Stimulated activated CD4-positive, alpha-beta T cell treated with anti-CD3 and anti-CD28 coated beads, Interleukin-1b, Interleukin-23, amount 100 ng/mL, for 1 hour (primary cell): ENCODE measurements around the gene AOC2.

Experiments
- DNase-seq, 2 donors: peaks; one replicate each; pipeline ENCODE4 v3.0.0-alpha.2; 2020; ENCODE audit warnings: low read depth in 2 of 2

The AOC2 gene, protein sequence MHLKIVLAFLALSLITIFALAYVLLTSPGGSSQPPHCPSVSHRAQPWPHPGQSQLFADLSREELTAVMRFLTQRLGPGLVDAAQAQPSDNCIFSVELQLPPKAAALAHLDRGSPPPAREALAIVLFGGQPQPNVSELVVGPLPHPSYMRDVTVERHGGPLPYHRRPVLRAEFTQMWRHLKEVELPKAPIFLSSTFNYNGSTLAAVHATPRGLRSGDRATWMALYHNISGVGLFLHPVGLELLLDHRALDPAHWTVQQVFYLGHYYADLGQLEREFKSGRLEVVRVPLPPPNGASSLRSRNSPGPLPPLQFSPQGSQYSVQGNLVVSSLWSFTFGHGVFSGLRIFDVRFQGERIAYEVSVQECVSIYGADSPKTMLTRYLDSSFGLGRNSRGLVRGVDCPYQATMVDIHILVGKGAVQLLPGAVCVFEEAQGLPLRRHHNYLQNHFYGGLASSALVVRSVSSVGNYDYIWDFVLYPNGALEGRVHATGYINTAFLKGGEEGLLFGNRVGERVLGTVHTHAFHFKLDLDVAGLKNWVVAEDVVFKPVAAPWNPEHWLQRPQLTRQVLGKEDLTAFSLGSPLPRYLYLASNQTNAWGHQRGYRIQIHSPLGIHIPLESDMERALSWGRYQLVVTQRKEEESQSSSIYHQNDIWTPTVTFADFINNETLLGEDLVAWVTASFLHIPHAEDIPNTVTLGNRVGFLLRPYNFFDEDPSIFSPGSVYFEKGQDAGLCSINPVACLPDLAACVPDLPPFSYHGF

DNA sequence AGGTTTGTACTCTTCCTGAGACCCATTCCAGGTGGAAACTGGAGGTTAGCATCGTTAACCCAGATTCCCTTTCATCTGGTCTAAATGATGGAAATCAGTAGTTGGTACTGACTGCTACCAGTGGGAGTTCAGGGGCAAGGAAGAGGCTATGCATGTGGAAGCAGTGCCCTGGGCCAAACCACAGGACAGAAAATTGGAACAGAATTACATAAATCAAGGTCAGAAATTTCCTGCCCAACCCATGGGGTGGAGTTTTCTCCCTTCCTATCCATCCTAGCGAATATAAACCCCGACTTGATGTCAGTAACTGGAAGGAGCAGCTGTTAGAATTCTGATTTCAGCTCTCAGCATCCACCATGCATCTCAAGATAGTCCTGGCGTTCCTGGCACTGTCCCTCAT lies at the start of gene AOC2:
Gene AOC2, plus strand, starts transcription at position 310 of the 400 bp plus-strand sequence. Its CDS starts 47 bp downstream, at position 357.
- no peak for DNase-seq

- no peak for DNase-seq
Observed at GRCh38 chr17:42795061-42795460, 49.3 kb upstream of the AOC2 start.

GRCh38 chr17:42795465-42795864 lies 48.9 kb upstream of the AOC2 start:
- no peak for DNase-seq

DNA sequence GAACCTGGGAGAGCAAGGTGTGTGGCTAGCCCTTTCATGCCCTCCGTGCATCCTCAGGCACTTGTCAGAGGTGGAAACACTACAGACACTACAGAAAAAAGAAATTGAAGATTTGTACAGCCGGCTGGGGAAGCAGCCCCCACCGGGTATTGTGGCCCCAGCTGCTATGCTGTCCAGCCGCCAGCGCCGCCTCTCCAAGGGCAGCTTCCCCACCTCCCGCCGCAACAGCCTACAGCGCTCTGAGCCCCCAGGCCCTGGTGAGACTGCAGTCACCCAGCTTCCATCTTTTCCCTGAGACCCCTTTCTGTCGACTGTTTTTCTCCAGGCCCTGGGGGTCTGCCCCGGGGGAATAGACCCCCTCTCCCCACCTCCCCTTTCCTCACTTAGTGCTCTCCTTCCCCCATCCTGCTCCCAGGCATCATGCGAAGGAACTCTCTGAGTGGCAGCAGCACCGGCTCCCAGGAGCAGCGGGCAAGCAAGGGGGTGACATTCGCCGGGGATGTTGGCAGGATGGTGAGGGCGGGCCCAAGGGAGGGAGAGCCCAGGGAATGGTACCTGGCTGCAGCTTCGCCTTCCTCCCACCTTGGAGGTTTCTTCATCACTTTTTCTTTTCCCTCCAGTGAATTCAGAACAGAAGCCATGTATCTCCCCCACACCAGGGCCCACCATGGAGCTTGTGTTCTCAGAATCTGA lies 48.2 kb upstream of the AOC2 start:
- DNase-seq = no peak

DNA sequence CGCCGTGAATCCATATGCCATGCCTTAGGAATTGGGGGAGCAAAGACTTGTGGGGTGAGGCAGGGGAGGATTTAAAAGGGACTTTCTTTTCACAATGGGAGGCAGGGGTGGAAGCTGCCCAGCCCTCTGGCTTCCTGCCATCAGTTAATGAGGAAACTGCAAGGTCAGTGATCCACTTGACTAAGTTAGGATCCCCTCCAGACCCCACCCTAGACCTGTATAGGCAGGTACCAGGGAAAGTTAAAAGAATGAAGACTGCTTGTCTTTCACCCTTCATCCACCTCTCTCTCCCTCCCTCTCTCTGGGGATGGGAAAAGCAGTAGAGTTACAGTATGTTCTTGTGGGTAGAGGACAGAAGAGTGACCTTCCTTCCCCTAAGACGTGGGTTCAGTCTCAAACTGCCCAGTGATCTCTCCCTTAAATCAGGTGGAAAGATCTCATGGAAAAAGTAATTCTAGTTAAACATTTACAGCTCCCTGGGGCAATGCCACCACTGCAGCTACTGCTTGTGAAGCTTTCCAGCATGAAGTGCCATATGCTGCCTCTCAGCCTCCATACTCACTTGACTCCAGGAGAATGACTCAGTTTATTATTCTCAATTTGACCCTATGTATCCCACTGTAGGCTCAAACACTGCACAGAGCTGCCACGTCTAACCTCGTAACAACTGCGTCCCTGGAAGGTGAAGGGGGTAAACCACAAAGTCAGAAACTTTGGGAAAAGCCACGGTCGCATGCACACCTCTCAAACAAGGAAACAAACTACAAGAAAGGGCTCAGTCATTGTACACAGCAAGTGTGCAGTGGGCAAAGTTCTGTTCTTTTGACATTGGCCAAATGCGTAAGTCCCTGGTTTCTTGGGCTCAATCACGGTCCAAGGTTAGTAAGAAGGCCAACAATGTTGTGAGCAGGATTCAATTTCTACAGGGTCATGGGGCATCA lies 47.0 kb upstream of the AOC2 start:
- no peak for DNase-seq

DNA sequence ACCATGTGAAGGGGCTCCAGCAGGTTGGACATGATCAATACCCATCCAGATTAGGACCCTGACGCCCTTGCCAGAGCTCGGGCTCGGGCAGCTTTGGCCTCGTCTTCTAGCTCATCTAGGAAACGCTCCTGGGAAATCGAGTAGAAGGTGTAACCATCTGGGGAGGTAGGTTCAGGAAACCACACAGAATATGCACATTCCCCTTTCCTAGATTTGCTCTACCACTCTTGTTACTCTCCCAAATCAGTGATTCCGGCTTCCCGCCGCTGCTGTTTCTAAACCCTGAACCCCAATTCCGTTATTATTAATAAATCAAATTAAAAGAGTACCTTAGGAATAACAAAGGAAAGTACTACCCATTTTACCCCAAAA lies 46.4 kb upstream of the AOC2 start:
- DNase-seq = no peak

DNA sequence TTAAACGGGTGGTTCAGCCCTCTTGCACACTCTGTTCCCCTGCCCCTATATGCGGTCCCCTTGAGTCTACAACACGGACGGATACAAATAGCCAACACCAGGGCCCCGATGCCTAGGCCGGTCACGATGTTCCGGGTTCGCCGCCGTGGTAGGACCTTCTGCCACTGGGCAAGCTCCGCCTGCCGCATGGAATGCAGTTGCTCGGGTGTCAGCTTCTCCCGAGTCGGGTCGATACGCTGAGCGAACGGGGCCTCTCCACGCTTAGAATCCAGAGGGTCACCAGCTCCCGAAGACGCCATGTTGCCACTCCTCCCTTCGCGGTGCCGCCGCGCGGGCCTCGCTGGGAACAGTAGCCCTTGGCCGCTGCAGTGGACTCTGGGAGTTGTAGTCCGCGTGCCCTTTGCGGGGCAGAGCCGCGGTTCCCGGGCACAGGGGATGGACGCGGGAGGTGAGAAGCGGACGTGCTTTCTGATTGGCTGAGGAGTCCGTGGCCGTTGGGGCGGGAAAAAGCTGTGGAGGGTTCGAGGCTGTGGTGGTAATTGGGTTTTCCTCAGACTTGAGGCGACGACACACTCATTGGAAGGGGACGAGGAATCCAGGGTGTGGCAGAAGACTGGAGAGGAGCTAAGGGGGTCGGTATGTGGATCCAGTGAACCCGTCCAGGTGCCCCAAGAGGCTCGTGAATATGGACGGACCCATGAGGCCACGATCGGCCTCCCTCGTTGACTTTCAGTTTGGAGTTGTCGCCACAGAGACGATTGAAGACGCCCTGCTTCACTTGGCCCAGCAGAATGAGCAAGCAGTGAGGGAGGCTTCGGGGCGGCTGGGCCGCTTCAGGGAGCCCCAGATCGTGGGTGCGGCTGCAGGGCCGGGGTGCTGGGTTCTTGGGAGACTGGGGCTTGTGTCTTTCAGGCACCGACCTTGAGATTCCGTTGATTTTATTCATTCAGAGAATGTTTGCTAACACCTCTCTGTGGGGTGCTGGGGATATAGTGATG lies 45.7 kb upstream of the AOC2 start, which contains the start of the genes CNTD1 and COA3:
Gene CNTD1, plus strand, starts transcription at position 479 of the 998 bp plus-strand sequence. Its CDS starts 207 bp downstream, at position 686.
Gene COA3, minus strand, starts transcription at position 322 of the 998 bp plus-strand sequence. Its CDS starts 23 bp downstream, at position 299.
- DNase-seq = peak; percentile 37 to 60

DNA sequence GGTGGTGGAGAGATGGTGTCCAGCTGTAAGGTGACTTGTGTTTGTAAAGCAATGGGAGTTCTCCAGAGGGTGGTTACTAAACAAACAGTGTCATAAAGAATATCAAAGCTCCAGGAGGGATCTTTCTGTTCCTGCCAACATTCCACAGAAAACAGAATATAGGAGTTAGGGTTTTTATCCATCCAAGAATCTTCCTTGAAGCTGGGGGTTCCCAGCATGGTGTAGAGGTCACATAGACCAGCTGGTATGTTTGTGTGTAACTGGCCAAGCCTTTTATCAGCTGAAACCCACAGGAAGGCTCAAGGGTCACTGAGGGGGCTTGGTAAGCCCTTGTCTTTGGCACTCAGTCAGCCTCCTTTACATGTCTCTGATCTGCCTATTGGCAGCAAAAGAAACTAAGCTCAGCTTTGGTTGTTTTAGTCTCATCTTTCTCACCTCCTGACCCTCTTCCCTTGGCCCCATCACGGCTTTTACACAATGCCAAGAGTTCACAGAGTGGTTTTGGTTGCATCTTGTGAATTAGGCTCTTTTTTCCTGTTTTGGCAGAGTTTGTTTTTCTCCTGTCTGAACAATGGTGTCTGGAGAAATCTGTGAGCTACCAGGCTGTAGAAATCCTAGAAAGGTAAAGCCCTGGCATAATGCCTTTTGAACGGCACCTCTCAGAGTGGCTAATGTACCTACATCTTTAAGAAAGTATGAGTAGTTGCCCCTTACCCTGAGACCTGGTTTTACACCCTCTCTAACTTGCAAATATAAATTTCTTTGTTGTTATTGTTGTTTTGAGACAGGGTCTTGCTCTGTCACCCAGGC lies 41.1 kb upstream of the AOC2 start:
- no peak for DNase-seq

DNA sequence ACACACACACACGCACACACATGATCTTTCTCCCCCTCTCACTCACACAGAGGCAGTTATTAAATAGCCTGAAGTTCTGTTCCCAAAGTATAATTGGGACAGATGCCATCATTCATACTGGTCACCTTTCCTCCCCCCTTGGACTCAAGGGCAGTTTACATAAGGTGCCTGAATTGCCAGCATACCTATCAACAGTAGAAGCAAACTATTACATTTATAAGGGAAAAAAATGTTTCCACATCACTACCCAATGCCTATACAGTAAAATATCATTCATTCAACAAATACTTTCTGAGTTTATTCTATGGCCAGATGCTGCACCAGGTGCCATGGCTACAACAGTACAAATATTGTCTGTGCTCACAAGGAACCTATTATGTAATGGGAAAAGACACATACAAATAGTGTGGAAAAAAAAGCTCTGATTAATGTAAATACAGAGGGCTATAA lies 39.4 kb upstream of the AOC2 start:
- no peak for DNase-seq

- DNase-seq = no peak
Observed at GRCh38 chr17:42806249-42806648, 38.1 kb upstream of the AOC2 start.

DNA sequence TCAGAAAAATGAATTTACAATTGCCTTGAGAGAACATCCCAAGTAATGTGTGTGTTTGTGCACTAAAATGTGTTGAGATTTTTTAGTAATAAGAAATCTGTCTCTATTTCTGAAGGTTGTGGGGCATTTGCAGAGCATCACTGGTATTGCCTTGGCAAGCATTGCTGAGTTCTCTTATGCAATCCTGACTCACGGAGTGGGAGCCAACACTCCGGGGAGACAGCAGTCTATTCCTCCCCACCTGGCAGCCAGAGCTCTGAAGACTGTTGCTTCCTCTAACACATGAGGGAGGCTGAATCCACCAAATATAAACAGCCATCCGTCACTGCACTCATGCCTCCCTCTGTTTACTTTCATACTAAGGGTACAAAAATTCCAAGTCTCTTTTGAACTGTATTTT lies 35.1 kb upstream of the AOC2 start:
- DNase-seq = no peak

- no peak for DNase-seq
Observed at GRCh38 chr17:42814633-42815399, 29.6 kb upstream of the AOC2 start.

DNA sequence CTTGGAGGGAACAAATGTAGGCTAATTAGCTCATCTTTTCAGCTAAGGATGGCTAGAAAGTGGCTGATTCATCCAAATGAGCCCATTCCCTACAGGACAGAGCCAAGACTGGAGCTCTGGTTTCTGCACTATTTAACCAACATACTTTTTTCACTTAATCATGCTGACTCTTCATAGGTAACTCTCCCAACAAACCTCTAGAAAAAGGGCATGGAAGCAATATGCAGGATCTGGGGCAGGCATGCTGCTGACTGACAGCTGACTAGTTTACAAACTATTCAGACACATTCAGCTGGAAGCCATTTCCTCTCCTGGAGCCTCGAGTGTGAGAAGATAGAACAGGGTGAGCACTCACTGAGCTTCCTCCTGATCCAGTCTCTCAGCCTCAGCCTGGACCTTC lies 26.5 kb upstream of the AOC2 start:
- no peak for DNase-seq

- DNase-seq = no peak
Observed at GRCh38 chr17:42818379-42818778, 26.0 kb upstream of the AOC2 start.

GRCh38 chr17:42819939-42820535 lies 24.3 kb upstream of the AOC2 start:
- DNase-seq = peak in 1 of 2 donors; percentile 38

DNA sequence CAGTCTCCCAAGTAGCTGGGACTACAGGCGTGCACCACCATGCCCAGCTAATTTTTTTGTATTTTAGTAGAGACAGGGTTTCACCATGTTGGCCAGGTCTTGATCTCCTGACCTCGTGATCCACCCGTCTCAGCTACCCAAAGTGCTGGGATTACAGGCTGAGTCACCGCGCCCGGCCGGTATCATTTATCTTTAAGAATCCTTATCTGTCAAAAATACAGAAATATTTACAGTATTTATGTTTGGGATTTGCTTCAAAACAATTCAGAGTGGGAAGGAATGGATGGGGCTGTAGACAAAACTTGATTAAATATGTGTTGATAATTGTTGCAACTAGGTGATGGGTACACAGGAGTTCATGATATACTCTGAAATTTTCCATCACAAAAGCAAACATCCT lies 23.2 kb upstream of the AOC2 start:
- DNase-seq = no peak

DNA sequence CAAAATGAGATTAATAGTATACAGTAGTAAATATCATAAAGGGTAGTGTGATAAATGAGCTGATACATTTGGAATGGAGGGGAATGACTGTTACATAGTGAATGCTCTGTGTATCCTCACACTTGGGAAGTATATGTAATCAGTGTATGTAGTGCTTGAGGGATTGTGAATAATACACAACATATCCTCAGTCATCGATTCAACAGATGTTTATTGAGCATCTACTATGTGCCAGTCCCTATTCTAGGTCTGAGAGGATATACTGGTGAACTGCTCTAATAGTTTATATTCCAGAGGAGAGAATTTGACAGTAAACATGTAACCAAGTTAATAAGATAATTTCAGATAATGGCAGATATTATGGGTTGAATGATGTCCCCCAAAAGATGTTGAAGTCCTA lies 16.9 kb upstream of the AOC2 start:
- DNase-seq = no peak

DNA sequence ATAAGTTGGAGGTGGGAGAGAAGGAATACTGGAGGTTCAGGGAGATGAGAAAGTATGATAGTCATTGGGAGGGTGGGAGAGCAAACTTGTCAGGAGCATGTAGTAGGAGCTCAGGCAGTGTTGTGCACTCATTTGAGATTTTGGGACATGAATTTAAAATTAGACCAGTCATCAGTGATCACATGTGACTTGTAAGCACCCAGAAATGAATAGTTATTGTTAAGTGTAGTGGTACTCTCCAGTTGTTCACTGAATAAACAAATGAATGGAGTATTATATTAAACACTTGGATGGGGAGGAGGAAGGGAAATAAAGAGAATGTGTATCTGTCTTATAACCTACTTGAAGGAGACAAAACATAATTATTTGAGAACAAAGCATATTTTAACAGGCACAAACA lies 13.4 kb upstream of the AOC2 start:
- no peak for DNase-seq
